Prostate gland (tissue), 2 donors: Measurements from ENCODE around the gene UPP1.

ENCODE experiments used
- CTCF ChIP-seq, 4 experiments: fragments of 200-600 bp in 2 of 4; fragments of 450-650 bp in 2 of 4; sonication (generic) in 2 of 4; IDR thresholded peaks; 1 replicate in 3 of 4; 2 replicates in 1 of 4; pipeline ENCODE4 v1.5.1; 2016 to 2019; ENCODE audit warnings: antibody characterized with exemption in 4 of 4, mild to moderate bottlenecking in 2 of 4, moderate library complexity in 2 of 4
- POLR2A ChIP-seq: fragments of 450-650 bp; IDR thresholded peaks from one replicate; pipeline ENCODE4 v1.6.1; 2016; ENCODE audit warnings: antibody characterized with exemption, mild to moderate bottlenecking

DNA sequence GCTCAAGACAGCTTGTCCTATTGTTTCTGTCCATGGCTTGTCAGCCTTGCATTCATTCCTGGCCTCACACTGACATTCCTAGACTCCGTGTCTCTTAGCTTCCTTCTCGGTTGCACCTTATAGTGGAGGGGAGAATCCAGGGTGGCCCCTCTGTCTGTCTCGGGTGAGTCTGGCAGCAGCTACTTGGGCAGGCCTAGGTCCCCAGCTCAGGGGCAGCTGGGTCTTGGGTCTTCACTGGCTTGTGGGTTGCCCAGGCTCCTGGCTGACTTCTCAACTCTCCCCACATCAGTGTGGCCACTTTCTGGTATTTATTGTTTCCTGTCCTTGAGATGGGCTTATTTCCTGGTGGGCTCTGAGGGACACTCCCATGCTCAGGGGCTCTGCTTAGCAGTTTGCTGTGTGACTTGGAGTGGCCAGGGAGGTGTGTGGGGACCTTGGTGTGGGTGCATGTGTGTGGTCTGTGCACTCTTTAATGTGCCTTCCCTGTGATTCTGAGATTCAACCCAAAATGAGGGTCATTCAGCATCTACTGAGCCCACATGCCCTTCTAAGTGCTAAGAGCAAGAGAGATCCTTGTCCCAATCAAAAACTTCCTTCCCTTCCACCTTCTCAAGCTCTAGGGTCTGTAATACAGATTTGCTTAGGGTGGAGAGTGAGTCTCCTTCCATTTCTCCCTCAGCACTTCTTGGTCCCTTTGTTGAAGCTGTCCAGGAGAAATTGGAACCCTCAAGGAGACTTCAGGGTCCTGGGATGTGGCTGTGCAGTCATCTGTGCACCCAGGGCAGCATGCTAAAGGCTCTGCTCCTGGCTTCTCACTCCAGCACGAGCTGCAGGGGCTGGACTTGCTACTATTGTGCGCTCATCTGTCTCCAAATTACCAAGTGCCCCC, 20.1 kb downstream of the UPP1 start:
- no peak for TF ChIP-seq CTCF (IDR thresholded peaks at IDR 0.05)
- TF ChIP-seq POLR2A, result no peak
